HepG2 (cell line): ENCODE data around the gene ANKRD40CL. TPM values are rescaled to one million over a fixed set of nuclear protein-coding genes. Genes with fewer than 3 reads are reported as not detected.
A peak's percentile ranks its signal among the peaks of the same experiment; 100 is the strongest.

ENCODE experiments used
- ATAC-seq: fragments of 200-7000 bp; cut with Tn5 transposase; 3 replicates; pipeline ENCODE4 v1.9.1; 2020; ENCODE audit warnings: mild to moderate bottlenecking, moderate library complexity
- BruUV-seq: library from RNA; stranded (reverse); fragments of 400-500 nt; replicated peaks from 2 replicates; lab custom pipeline; 2021; lab: Mats Ljungman, UMichigan
- CTCF ChIA-PET: fragments of 300-600 bp; formaldehyde crosslinking; extraction: SDS; loops from one replicate; lab custom pipeline; 2021; ENCODE audit warnings: low total read pairs, inconsistent platforms, low intra/inter-chr PET ratio; lab: Yijun Ruan, JAX
- POLR2A ChIA-PET: fragments of 350-600 bp; sonication (Branson Sonifier 250); formaldehyde crosslinking; loops from one replicate; lab custom pipeline; 2020; ENCODE audit warnings: antibody characterized with exemption, inconsistent platforms; lab: Yijun Ruan, JAX
- DNase-seq: peaks from one replicate; pipeline ENCODE4 v3.0.0-alpha.2; 2015; ENCODE audit warnings: low spot score
- FAIRE-seq: peaks from 3 replicates; lab custom pipeline; 2011; peaks lifted over from hg19 to GRCh38; lab: Jason Lieb, UNC
- H2AFZ ChIP-seq: one replicate; pipeline ENCODE4 v1.6.1; 2011; ENCODE audit warnings: low read length, inconsistent platforms
- H3K27ac ChIP-seq: fragments of 300-600 bp; 3 replicates; pipeline ENCODE4 v1.8.0; 2011; ENCODE audit warnings: mixed run types, mild to moderate bottlenecking, mixed read lengths, low read length, inconsistent platforms; ENCODE audit not compliant: insufficient read depth; ENCODE audit errors: extremely low read length
- H3K27me3 ChIP-seq, 2 experiments: fragments of 200-600 bp in 1 of 2; 2 replicates in 1 of 2; 3 replicates in 1 of 2; pipeline versions ENCODE4 v1.6.0 to v1.8.0; 2011; ENCODE audit warnings: low read length in 2 of 2, mild to moderate bottlenecking in 2 of 2, moderate library complexity in 2 of 2, inconsistent platforms in 1 of 2; ENCODE audit not compliant: insufficient read depth in 2 of 2, control insufficient read depth in 1 of 2
- H3K36me3 ChIP-seq, 2 experiments: fragments of 200-600 bp in 1 of 2; replicated peaks in 1 of 2; 2 replicates in 1 of 2; 3 replicates in 1 of 2; pipeline versions ENCODE4 v1.5.1 to v1.8.0; 2011; ENCODE audit warnings: low read length in 2 of 2, inconsistent platforms in 1 of 2; ENCODE audit not compliant: insufficient read depth in 2 of 2, control insufficient read depth in 1 of 2
- H3K4me1 ChIP-seq: 2 replicates; pipeline ENCODE4 v1.5.1; 2012; ENCODE audit warnings: low read length, inconsistent platforms; ENCODE audit not compliant: insufficient read depth
- H3K4me2 ChIP-seq: 2 replicates; pipeline ENCODE4 v1.6.0; 2011; ENCODE audit warnings: low read depth, low read length, inconsistent platforms
- H3K4me3 ChIP-seq, 3 experiments: fragments of 200-600 bp in 1 of 3; sonication (generic), shearing (Covaris generic) in 1 of 3; replicated peaks in 1 of 3; 2 replicates each; pipeline ENCODE4 v1.5.1; 2011 to 2016; ENCODE audit warnings: low read length in 3 of 3, inconsistent platforms in 2 of 3, low read depth in 2 of 3, mild to moderate bottlenecking in 2 of 3, control low read depth in 1 of 3, mixed read lengths in 1 of 3; ENCODE audit not compliant: insufficient read depth in 1 of 3
- H3K79me2 ChIP-seq: one replicate; pipeline ENCODE4 v1.6.1; 2011; ENCODE audit warnings: low read length, inconsistent platforms; ENCODE audit not compliant: insufficient read depth
- H3K9ac ChIP-seq: 2 replicates; pipeline ENCODE4 v1.6.0; 2011; ENCODE audit warnings: mild to moderate bottlenecking, low read depth, low read length, inconsistent platforms; ENCODE audit not compliant: insufficient read depth
- H3K9me3 ChIP-seq: 2 replicates; pipeline ENCODE4 v1.5.1; 2012; ENCODE audit warnings: mild to moderate bottlenecking, low read length
- H4K20me1 ChIP-seq: 2 replicates; pipeline ENCODE4 v1.6.0; 2011; ENCODE audit warnings: inconsistent platforms, mild to moderate bottlenecking, low read length, moderate library complexity; ENCODE audit not compliant: insufficient read depth
- KAT7 ChIP-seq: IDR thresholded peaks from 2 replicates; pipeline ENCODE4 v1.6.1; 2018; ENCODE audit warnings: borderline replicate concordance, missing compliant biosample characterization
- MXD4 ChIP-seq: IDR thresholded peaks from 2 replicates; pipeline ENCODE4 v1.6.1; 2016; ENCODE audit warnings: mild to moderate bottlenecking, missing biosample characterization, missing genetic modification reagents
- PBX2 ChIP-seq: IDR thresholded peaks from 2 replicates; pipeline ENCODE4 v1.6.1; 2016; ENCODE audit warnings: control low read depth
- PITX1 ChIP-seq: sonication (generic); formaldehyde crosslinking; IDR thresholded peaks from 2 replicates; pipeline ENCODE4 v1.5.1; 2020; ENCODE audit warnings: mild to moderate bottlenecking, missing genetic modification reagents
- SAP130 ChIP-seq: IDR thresholded peaks from 2 replicates; pipeline ENCODE4 v1.6.1; 2016; ENCODE audit warnings: low read depth
- WGBS: methylation state at CpG from one replicate; pipeline ENCODE4 v1.1.6; 2017; ENCODE audit warnings: low lambda C conversion rate; 5-methylcytosine and 5-hydroxymethylcytosine counted together
- in situ Hi-C: cut with HindIII; loops from 2 replicates; pipeline ENCODE4 v1.10.0; 2017; ENCODE audit warnings: low pct_unique_long_range_greater_than_20kb; ENCODE audit not compliant: extremely low pct_ligation_motif_present
- intact Hi-C: fragments of 100-400 bp; cut with micrococcal nuclease; formaldehyde crosslinking; loops from one replicate; pipeline ENCODE4 v1.10.0; 2022; ENCODE audit not compliant: unreplicated experiment
- polyA plus RNA-seq, 8 experiments: library from polyadenylated mRNA; depleted of rRNA in 3 of 8; stranded (reverse) in 7 of 8; unstranded in 1 of 8; fragments of >200 nt; fragmentation: Illumina TruSeq in 4 of 8; extraction: Trizol in 4 of 8; gene quantifications; 2 replicates each; pipeline versions ENCODE4 v1.2.1 to v1.2.3, GENCODE V29; 2011 to 2016; ENCODE audit warnings: low read depth in 4 of 8, missing spikeins in 1 of 8, mixed read lengths in 1 of 8; ENCODE audit not compliant: insufficient read depth in 1 of 8
- total RNA-seq, 5 experiments: library from RNA; depleted of rRNA; stranded (reverse); fragments of >200 nt; fragmentation: Illumina TruSeq; extraction: Trizol; gene quantifications; 2 replicates each; pipeline ENCODE4 v1.2.3, GENCODE V29; 2016; ENCODE audit warnings: low read depth in 1 of 5
- TF ChIP-seq, protein P1 (sequence below): sonication (generic); formaldehyde crosslinking; IDR thresholded peaks from 2 replicates; pipeline ENCODE4 v1.5.1; 2020; ENCODE audit warnings: mild to moderate bottlenecking, missing genetic modification reagents, borderline replicate concordance
- TF ChIP-seq, protein P2 (sequence below): sonication (generic); formaldehyde crosslinking; IDR thresholded peaks from 2 replicates; pipeline ENCODE4 v1.5.0; 2020; ENCODE audit warnings: mild to moderate bottlenecking, missing genetic modification reagents, borderline replicate concordance
- TF ChIP-seq, protein P3 (sequence below): sonication (generic); formaldehyde crosslinking; IDR thresholded peaks from 2 replicates; pipeline ENCODE4 v1.8.0; 2022; ENCODE audit warnings: missing genetic modification reagents, low read depth, mild to moderate bottlenecking, borderline replicate concordance

The ANKRD40CL gene
- total and polyA plus RNA-seq, 2 of the 13 experiments (the other 11 are each of a cell fraction or from before 2014, with no cell fraction given) = 0.03 to 0.11 TPM

DNA sequence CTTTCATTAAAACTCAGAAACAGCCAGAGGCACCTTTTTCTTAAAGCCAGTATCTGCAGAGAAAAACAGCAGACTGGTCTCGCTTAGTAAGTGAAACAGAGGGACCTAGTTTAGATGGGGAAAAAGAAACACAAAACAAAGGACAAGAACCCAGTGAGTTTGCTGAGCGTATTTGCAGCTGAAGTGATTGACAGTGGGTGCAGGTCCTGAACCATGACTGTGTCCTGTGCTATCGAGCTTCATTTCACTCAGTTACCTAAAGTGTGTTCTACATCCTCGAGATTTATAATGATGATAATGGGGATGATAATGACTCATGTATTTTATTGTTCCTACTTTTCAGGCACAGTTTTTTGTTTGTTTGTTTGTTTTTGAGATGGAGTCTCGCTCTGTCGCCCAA is 36.4 kb upstream of the ANKRD40CL start:
- H4K20me1 ChIP-seq = no peaks in the 10 kb centered on the region
- H3K9ac ChIP-seq = peak overlapping the region; percentile 36; the same call in 1 of the 2 replicates
- in situ Hi-C loops (no loop called here), intact Hi-C loops (loop anchor here (5.0 kb wide), 1 partner anchor 39 kb away; no protein-coding TSS in a partner anchor)
- CTCF ChIA-PET = no interaction called here
- no TSS peak for BruUV-seq
- peak overlapping the region; percentile 72 for H3K4me2 ChIP-seq
- no peak overlapping the region for H3K27ac ChIP-seq
- ATAC-seq (peak; percentile 6; the same call in 1 of the 3 replicates), DNase-seq (no peak), FAIRE-seq (peak; percentile 77)
- peak overlapping the region; percentile 85 for H2AFZ ChIP-seq
- 5% methylated on average over 6 of the region's 6 CpGs for WGBS
- no peaks in the 10 kb centered on the region for H3K9me3 ChIP-seq
- peaks cover 99% of the 10 kb centered on the region for H3K4me1 ChIP-seq
- POLR2A ChIA-PET = interaction anchor here (0.6 to 3.0 kb wide), 3 partner anchors 63 to 256 kb away, joined by 3 to 11 read pairs (median 7); partner anchors contain the start of gene TOB1
- no peaks in the 10 kb centered on the region for H3K36me3 ChIP-seq
- peak overlapping the region in 2 of 3 experiments; percentile 19 to 52; a peak in 4 of 6 replicates for H3K4me3 ChIP-seq
- peaks cover 1 to 27% of the 10 kb centered on the region in 2 experiments; a peak in 4 of 5 replicates for H3K27me3 ChIP-seq
- H3K79me2 ChIP-seq = no peaks in the 10 kb centered on the region
- TF ChIP-seq, protein P1, sequence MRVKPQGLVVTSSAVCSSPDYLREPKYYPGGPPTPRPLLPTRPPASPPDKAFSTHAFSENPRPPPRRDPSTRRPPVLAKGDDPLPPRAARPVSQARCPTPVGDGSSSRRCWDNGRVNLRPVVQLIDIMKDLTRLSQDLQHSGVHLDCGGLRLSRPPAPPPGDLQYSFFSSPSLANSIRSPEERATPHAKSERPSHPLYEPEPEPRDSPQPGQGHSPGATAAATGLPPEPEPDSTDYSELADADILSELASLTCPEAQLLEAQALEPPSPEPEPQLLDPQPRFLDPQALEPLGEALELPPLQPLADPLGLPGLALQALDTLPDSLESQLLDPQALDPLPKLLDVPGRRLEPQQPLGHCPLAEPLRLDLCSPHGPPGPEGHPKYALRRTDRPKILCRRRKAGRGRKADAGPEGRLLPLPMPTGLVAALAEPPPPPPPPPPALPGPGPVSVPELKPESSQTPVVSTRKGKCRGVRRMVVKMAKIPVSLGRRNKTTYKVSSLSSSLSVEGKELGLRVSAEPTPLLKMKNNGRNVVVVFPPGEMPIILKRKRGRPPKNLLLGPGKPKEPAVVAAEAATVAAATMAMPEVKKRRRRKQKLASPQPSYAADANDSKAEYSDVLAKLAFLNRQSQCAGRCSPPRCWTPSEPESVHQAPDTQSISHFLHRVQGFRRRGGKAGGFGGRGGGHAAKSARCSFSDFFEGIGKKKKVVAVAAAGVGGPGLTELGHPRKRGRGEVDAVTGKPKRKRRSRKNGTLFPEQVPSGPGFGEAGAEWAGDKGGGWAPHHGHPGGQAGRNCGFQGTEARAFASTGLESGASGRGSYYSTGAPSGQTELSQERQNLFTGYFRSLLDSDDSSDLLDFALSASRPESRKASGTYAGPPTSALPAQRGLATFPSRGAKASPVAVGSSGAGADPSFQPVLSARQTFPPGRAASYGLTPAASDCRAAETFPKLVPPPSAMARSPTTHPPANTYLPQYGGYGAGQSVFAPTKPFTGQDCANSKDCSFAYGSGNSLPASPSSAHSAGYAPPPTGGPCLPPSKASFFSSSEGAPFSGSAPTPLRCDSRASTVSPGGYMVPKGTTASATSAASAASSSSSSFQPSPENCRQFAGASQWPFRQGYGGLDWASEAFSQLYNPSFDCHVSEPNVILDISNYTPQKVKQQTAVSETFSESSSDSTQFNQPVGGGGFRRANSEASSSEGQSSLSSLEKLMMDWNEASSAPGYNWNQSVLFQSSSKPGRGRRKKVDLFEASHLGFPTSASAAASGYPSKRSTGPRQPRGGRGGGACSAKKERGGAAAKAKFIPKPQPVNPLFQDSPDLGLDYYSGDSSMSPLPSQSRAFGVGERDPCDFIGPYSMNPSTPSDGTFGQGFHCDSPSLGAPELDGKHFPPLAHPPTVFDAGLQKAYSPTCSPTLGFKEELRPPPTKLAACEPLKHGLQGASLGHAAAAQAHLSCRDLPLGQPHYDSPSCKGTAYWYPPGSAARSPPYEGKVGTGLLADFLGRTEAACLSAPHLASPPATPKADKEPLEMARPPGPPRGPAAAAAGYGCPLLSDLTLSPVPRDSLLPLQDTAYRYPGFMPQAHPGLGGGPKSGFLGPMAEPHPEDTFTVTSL (CRISPR knock-in tag) = 0 out of 2 replicates have a peak, but pooled peaks have one; percentile 31
- TF ChIP-seq PITX1 (0 out of 2 replicates have a peak, but pooled peaks have one; percentile 12), MXD4 (CRISPR knock-in tag) (peak; percentile 50; the same call in 1 of the 2 replicates), PBX2 (peak; percentile 80), KAT7 (no peak), SAP130 (peak; percentile 28; the same call in 1 of the 2 replicates)
- TF ChIP-seq, protein P2, sequence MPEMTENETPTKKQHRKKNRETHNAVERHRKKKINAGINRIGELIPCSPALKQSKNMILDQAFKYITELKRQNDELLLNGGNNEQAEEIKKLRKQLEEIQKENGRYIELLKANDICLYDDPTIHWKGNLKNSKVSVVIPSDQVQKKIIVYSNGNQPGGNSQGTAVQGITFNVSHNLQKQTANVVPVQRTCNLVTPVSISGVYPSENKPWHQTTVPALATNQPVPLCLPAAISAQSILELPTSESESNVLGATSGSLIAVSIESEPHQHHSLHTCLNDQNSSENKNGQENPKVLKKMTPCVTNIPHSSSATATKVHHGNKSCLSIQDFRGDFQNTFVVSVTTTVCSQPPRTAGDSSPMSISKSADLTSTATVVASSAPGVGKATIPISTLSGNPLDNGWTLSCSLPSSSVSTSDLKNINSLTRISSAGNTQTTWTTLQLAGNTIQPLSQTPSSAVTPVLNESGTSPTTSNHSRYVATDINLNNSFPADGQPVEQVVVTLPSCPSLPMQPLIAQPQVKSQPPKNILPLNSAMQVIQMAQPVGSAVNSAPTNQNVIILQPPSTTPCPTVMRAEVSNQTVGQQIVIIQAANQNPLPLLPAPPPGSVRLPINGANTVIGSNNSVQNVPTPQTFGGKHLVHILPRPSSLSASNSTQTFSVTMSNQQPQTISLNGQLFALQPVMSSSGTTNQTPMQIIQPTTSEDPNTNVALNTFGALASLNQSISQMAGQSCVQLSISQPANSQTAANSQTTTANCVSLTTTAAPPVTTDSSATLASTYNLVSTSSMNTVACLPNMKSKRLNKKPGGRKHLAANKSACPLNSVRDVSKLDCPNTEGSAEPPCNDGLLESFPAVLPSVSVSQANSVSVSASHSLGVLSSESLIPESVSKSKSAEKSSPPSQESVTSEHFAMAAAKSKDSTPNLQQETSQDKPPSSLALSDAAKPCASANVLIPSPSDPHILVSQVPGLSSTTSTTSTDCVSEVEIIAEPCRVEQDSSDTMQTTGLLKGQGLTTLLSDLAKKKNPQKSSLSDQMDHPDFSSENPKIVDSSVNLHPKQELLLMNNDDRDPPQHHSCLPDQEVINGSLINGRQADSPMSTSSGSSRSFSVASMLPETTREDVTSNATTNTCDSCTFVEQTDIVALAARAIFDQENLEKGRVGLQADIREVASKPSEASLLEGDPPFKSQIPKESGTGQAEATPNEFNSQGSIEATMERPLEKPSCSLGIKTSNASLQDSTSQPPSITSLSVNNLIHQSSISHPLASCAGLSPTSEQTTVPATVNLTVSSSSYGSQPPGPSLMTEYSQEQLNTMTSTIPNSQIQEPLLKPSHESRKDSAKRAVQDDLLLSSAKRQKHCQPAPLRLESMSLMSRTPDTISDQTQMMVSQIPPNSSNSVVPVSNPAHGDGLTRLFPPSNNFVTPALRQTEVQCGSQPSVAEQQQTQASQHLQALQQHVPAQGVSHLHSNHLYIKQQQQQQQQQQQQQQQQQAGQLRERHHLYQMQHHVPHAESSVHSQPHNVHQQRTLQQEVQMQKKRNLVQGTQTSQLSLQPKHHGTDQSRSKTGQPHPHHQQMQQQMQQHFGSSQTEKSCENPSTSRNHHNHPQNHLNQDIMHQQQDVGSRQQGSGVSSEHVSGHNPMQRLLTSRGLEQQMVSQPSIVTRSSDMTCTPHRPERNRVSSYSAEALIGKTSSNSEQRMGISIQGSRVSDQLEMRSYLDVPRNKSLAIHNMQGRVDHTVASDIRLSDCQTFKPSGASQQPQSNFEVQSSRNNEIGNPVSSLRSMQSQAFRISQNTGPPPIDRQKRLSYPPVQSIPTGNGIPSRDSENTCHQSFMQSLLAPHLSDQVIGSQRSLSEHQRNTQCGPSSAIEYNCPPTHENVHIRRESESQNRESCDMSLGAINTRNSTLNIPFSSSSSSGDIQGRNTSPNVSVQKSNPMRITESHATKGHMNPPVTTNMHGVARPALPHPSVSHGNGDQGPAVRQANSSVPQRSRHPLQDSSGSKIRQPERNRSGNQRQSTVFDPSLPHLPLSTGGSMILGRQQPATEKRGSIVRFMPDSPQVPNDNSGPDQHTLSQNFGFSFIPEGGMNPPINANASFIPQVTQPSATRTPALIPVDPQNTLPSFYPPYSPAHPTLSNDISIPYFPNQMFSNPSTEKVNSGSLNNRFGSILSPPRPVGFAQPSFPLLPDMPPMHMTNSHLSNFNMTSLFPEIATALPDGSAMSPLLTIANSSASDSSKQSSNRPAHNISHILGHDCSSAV (CRISPR knock-in tag) = no peak
- TF ChIP-seq, protein P3, sequence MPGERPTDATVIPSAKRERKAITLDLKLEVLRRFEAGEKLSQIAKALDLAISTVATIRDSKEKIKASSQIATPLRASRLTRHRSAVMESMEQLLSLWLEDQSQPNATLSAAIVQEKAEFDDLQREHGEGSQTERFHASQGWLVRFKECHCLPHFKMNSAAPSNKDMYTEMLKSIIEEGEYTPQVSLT (CRISPR knock-in tag) = no peak
